Endodermal cell (in vitro differentiated cells): Measurements from ENCODE around the gene PARP8. TPM values are rescaled to one million over a fixed set of nuclear protein-coding genes. Genes with fewer than 3 reads are reported as not detected.
A peak's percentile ranks its signal among the peaks of the same experiment; 100 is the strongest.
"Not testable (repeated sequence)": the region's sequence is repeated elsewhere in the genome, so short reads cannot be mapped to it uniquely, and the experiment has no call there.

Experiments used
- DNase-seq: peaks from one replicate; pipeline ENCODE4 v3.0.0-alpha.2; 2017
- H3K27ac ChIP-seq: 2 replicates; pipeline ENCODE4 v1.5.1; 2013; ENCODE audit warnings: mild to moderate bottlenecking, low read depth, low read length, moderate library complexity
- H3K27me3 ChIP-seq: 2 replicates; pipeline ENCODE4 v1.6.1; 2013; ENCODE audit warnings: mild to moderate bottlenecking, low read length, moderate library complexity; ENCODE audit not compliant: insufficient read depth, control insufficient read depth, poor library complexity, severe bottlenecking
- H3K36me3 ChIP-seq: 2 replicates; pipeline ENCODE4 v1.7.0; 2013; ENCODE audit warnings: mild to moderate bottlenecking, low read length, moderate library complexity; ENCODE audit not compliant: control insufficient read depth, insufficient read depth
- H3K4me1 ChIP-seq: one replicate; pipeline ENCODE4 v1.7.0; 2013; ENCODE audit warnings: low read length; ENCODE audit not compliant: control insufficient read depth, insufficient read depth
- H3K4me3 ChIP-seq: 2 replicates; pipeline ENCODE4 v1.5.1; 2013; ENCODE audit warnings: mild to moderate bottlenecking, low read length, moderate library complexity
- H3K9ac ChIP-seq: 2 replicates; pipeline ENCODE4 v1.6.1; 2013; ENCODE audit warnings: mild to moderate bottlenecking, low read length, moderate library complexity; ENCODE audit not compliant: poor library complexity, severe bottlenecking; ENCODE audit errors: extremely low read depth
- H3K9me3 ChIP-seq: 2 replicates; pipeline ENCODE4 v1.6.1; 2013; ENCODE audit warnings: mild to moderate bottlenecking, low read length, moderate library complexity; ENCODE audit not compliant: control insufficient read depth
- H3K27ac Mint-ChIP-seq: 2 replicates; pipeline ENCODE4 v1.8.0; 2020; ENCODE audit warnings: mixed read lengths
- H3K27me3 Mint-ChIP-seq: 2 replicates; pipeline ENCODE4 v1.8.0; 2021; ENCODE audit warnings: mild to moderate bottlenecking, mixed read lengths; ENCODE audit not compliant: insufficient read depth
- H3K36me3 Mint-ChIP-seq: 2 replicates; pipeline ENCODE4 v1.8.0; 2020; ENCODE audit warnings: low read depth, mixed read lengths
- H3K4me1 Mint-ChIP-seq: 2 replicates; pipeline ENCODE4 v1.8.0; 2020; ENCODE audit warnings: mixed read lengths
- H3K4me3 Mint-ChIP-seq: 2 replicates; pipeline ENCODE4 v1.8.0; 2020; ENCODE audit warnings: mild to moderate bottlenecking, moderate library complexity, mixed read lengths
- H3K9me3 Mint-ChIP-seq: 2 replicates; pipeline ENCODE4 v1.8.0; 2020; ENCODE audit warnings: mild to moderate bottlenecking, mixed read lengths
- CTCF ChIP-seq: fragments of 200-600 bp; sonication (generic); conservative IDR thresholded peaks from 2 replicates; pipeline ENCODE4 v1.5.0; 2021; ENCODE audit warnings: antibody characterized with exemption, mild to moderate bottlenecking
- WGBS, 2 experiments: methylation state at CpG; one replicate each; pipeline versions ENCODE4 v1.1.5 to v1.1.7; 2013; ENCODE audit warnings: missing lambda C conversion rate in 2 of 2, mixed read lengths in 1 of 2; ENCODE audit not compliant: insufficient coverage in 1 of 2, insufficient read length in 1 of 2; 5-methylcytosine and 5-hydroxymethylcytosine counted together
- total RNA-seq, 2 donors: library from RNA; stranded (reverse); fragmentation: NEBNext Ultra II Directional in 1 of 2; extraction: Animal tissue kit (Norgen Biotek cat#: 25700) in 1 of 2; gene quantifications; 2 replicates in 1 of 2; 3 replicates in 1 of 2; pipeline ENCODE4 v1.2.1, GENCODE V29; 2021

Gene PARP8
- total RNA-seq, 2 donors from 2014 or later: 18.7 to 19.4 TPM

GRCh38 chr5:50807661-50808060, 141.2 kb downstream of the PARP8 start:
- H3K4me3 ChIP-seq: no peak overlapping the region
- H3K27me3 ChIP-seq: no peaks in the 10 kb centered on the region
- Mint-ChIP-seq H3K27me3 (no peaks in the 10 kb centered on the region), H3K36me3 (peaks cover 17% of the 10 kb centered on the region), H3K27ac (peak overlapping the region; percentile 7), H3K9me3 (peaks cover 15% of the 10 kb centered on the region), H3K4me3 (no peak overlapping the region), H3K4me1 (peaks cover 22% of the 10 kb centered on the region)
- TF ChIP-seq CTCF: no peak
- no peak for DNase-seq
- no peaks in the 10 kb centered on the region for H3K36me3 ChIP-seq
- H3K4me1 ChIP-seq: peaks cover 5% of the 10 kb centered on the region
- H3K9ac ChIP-seq: peak overlapping the region; percentile 31
- peaks cover 15% of the 10 kb centered on the region for H3K9me3 ChIP-seq
- 79 to 100% methylated on average over 1 to 2 of the region's 2 CpGs for WGBS, 2 experiments
- H3K27ac ChIP-seq: no peak overlapping the region

GRCh38 chr5:50808406-50808805, 142.0 kb downstream of the PARP8 start:
- peak overlapping the region; percentile 7 for H3K27ac Mint-ChIP-seq
- peaks cover 22% of the 10 kb centered on the region for H3K4me1 Mint-ChIP-seq
- DNase-seq: no peak
- Histone ChIP-seq H3K27ac (no peak overlapping the region), H3K27me3 (no peaks in the 10 kb centered on the region), H3K9ac (peak overlapping the region; percentile 31), H3K4me1 (peaks cover 5% of the 10 kb centered on the region), H3K9me3 (peaks cover 8% of the 10 kb centered on the region), H3K4me3 (no peak overlapping the region), H3K36me3 (no peaks in the 10 kb centered on the region)
- H3K27me3 Mint-ChIP-seq: no peaks in the 10 kb centered on the region
- TF ChIP-seq CTCF: no peak
- H3K9me3 Mint-ChIP-seq: peaks cover 11% of the 10 kb centered on the region
- no peak overlapping the region for H3K4me3 Mint-ChIP-seq
- H3K36me3 Mint-ChIP-seq: peaks cover 9% of the 10 kb centered on the region
- 79% methylated on average over 3 of the region's 3 CpGs; no CpG with 5 or more reads in 1 of the 2 experiments for WGBS, 2 experiments

- H3K9me3 ChIP-seq, H3K27ac ChIP-seq, H3K4me3 Mint-ChIP-seq, DNase-seq, H3K36me3 Mint-ChIP-seq, H3K9ac ChIP-seq, H3K27ac Mint-ChIP-seq, H3K27me3 Mint-ChIP-seq, H3K27me3 ChIP-seq, H3K36me3 ChIP-seq, H3K4me3 ChIP-seq: not testable (repeated sequence)
- Mint-ChIP-seq H3K4me1 (peaks cover 27% of the 10 kb centered on the region), H3K9me3 (peaks cover 11% of the 10 kb centered on the region)
- peaks cover 16% of the 10 kb centered on the region for H3K4me1 ChIP-seq
- 90 to 91% methylated on average over 6 of the region's 6 CpGs for WGBS, 2 experiments
Measured at GRCh38 chr5:50811746-50812145, 145.3 kb downstream of the PARP8 start.

DNA sequence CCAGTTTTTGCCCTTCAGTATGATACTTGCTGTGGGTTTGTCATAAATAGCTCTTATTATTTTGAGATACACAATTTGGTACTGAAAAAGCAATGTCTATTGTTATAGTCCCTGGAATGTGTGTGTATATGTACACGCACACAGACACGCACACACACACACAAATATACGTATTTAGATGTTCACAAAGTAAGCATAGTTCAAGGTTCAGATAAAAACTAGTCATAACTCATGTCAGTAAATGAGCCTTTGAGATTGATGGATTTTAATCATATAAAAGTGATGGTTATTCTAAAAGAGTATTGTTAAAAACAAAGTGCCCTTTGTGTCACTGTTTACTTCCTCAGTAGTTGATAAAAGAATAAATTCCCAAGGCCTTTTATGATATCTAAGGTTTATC, 147.3 kb downstream of the PARP8 start:
- H3K27ac Mint-ChIP-seq: no peak overlapping the region

More for the DNA sequence above, 147.3 kb downstream of the PARP8 start:
- Histone ChIP-seq H3K4me1 (peaks cover 11% of the 10 kb centered on the region), H3K27me3 (no peaks in the 10 kb centered on the region), H3K9me3 (peaks cover 7% of the 10 kb centered on the region), H3K36me3 (peaks cover 5% of the 10 kb centered on the region), H3K9ac (no peak overlapping the region), H3K4me3 (no peak overlapping the region), H3K27ac (no peak overlapping the region)
- H3K4me1 Mint-ChIP-seq: peaks cover 9% of the 10 kb centered on the region
- WGBS, 2 experiments: 100% methylated on average over 1 of the region's 3 CpGs
- no peak overlapping the region for H3K4me3 Mint-ChIP-seq
- peaks cover 11% of the 10 kb centered on the region for H3K9me3 Mint-ChIP-seq
- H3K27me3 Mint-ChIP-seq: no peaks in the 10 kb centered on the region
- DNase-seq: no peak
- no peak for TF ChIP-seq CTCF
- H3K36me3 Mint-ChIP-seq: peaks cover 10% of the 10 kb centered on the region
